ENCODE data around the gene MYO7A. TPM values are rescaled to one million over a fixed set of nuclear protein-coding genes. Genes with fewer than 3 reads are reported as not detected.

MYO7A gene
- total and polyA plus RNA-seq, 2 donors (not counting 3 experiments of a cell fraction or from before 2014, with no cell fraction given) = 1.3 to 3.6 TPM

GRCh38 chr11:77155556-77156130, 27.6 kb downstream of the MYO7A start:
- intact Hi-C loops (cut with micrococcal nuclease) = no loop called here
- no peak for DNase-seq (ENCODE audit: low read depth, low spot score)
- POLR2A ChIA-PET = no interaction called here
- H3K27ac ChIP-seq (ENCODE audit: insufficient read depth, low read depth, low read length) = no peak overlapping the region
- dilution Hi-C loops (cut with MboI; ENCODE audit: extremely low pct_ligation_motif_present, low sequenced_read_pairs) = no loop called here
- H3K9ac ChIP-seq (replicated peaks; ENCODE audit: extremely low read depth, insufficient read depth, low read length) = no peak overlapping the region
- H3K4me3 ChIP-seq (replicated peaks in 1 of 3; ENCODE audit: insufficient read depth in 1 of 3, low read depth in 1 of 3, low read length in 3 of 3) = no peak overlapping the region
- TF ChIP-seq MAX (IDR thresholded peaks at IDR 0.05; ENCODE audit: insufficient read depth, insufficient read length) (no peak), POLR2AphosphoS5 (IDR thresholded peaks at IDR 0.05; ENCODE audit: insufficient read depth, low read depth, low read length) (no peak), JUN (IDR thresholded peaks at IDR 0.05; ENCODE audit: borderline replicate concordance, insufficient read depth, insufficient read length, low read depth) (no peak), POLR2A (IDR thresholded peaks at IDR 0.05; ENCODE audit: low read depth, low read length) (no peak), MYC (IDR thresholded peaks at IDR 0.05; ENCODE audit: low read depth, low read length) (no peak), EZH2 (IDR thresholded peaks at IDR 0.05; ENCODE audit: borderline replicate concordance, low read depth, low read length, severe bottlenecking) (no peak), GATA2 (IDR thresholded peaks at IDR 0.05; ENCODE audit: insufficient read depth, insufficient read length, low read depth, low read length) (no peak), CTCF (IDR thresholded peaks at IDR 0.05; ENCODE audit: extremely low read depth in 1 of 2, insufficient read depth in 1 of 2, low read depth in 1 of 2, low read length in 2 of 2) (no peak), FOS (IDR thresholded peaks at IDR 0.05; ENCODE audit: borderline replicate concordance, insufficient read depth, low read length) (no peak)
- H3K79me2 ChIP-seq (ENCODE audit: control insufficient read depth, insufficient read depth, low read length) = no peaks in the 10 kb centered on the region
- H3K36me3 ChIP-seq (ENCODE audit: control insufficient read depth in 2 of 2, extremely low read depth in 1 of 2, insufficient read depth in 2 of 2, low read length in 2 of 2) = no peaks in the 10 kb centered on the region
- no peaks in the 10 kb centered on the region for H3K4me1 ChIP-seq (ENCODE audit: control insufficient read depth, extremely low read depth, insufficient read depth, low read length)
- H3K4me2 ChIP-seq (ENCODE audit: insufficient read depth, low read length) = no peak overlapping the region
- no peak overlapping the region for H2AFZ ChIP-seq (ENCODE audit: low read depth, low read length)
- H3K9me1 ChIP-seq (replicated peaks; ENCODE audit: control insufficient read depth, extremely low read depth, insufficient read depth, low read length) = no peaks in the 10 kb centered on the region
- no peaks in the 10 kb centered on the region for H4K20me1 ChIP-seq (replicated peaks; ENCODE audit: control insufficient read depth, extremely low read depth, insufficient read depth, low read length)
- CTCF ChIA-PET = interaction anchor here (0.9 to 1.0 kb wide), 2 partner anchors 29 to 108 kb away, joined by 3 to 6 read pairs; no protein-coding TSS in a partner anchor
- no peak for FAIRE-seq
- no peaks in the 10 kb centered on the region for H3K9me3 ChIP-seq (replicated peaks; ENCODE audit: control insufficient read depth, insufficient read depth, low read length)
- H3K27me3 ChIP-seq (ENCODE audit: control insufficient read depth in 2 of 2, insufficient read depth in 2 of 2, low read length in 2 of 2) = peaks cover 0 to 2% of the 10 kb centered on the region in 2 experiments
- BruUV-seq (replicated peaks) = no TSS peak

All from endothelial cell of umbilical vein (primary cell).